D341Med (cell line): Measurements from ENCODE around the gene THOC2.
"Not testable (repeated sequence)": the region's sequence is repeated elsewhere in the genome, so short reads cannot be mapped to it uniquely, and the experiment has no call there.

ENCODE experiments used
- DNase-seq: peaks from one replicate; pipeline ENCODE4 v3.0.0; 2012; ENCODE audit warnings: low spot score

Gene THOC2

GRCh38 chrX:123675154-123675553 is 57.7 kb downstream of the THOC2 start:
- DNase-seq, result no peak

GRCh38 chrX:123673813-123674212 is 59.0 kb downstream of the THOC2 start:
- DNase-seq, result no peak

- no peak for DNase-seq
Measured at GRCh38 chrX:123665197-123665596, 67.7 kb downstream of the THOC2 start.

GRCh38 chrX:123664467-123665167 is 68.2 kb downstream of the THOC2 start:
- DNase-seq, result not testable (repeated sequence)

- DNase-seq, result not testable (repeated sequence)
Measured at GRCh38 chrX:123663720-123664119, 69.1 kb downstream of the THOC2 start.

- DNase-seq, result not testable (repeated sequence)
Measured at GRCh38 chrX:123656507-123656906, 76.3 kb downstream of the THOC2 start.

GRCh38 chrX:123648811-123649181 is 84.1 kb downstream of the THOC2 start:
- DNase-seq, result not testable (repeated sequence)

GRCh38 chrX:123648028-123648810 is 84.6 kb downstream of the THOC2 start:
- peak; percentile 46 for DNase-seq

GRCh38 chrX:123647244-123647643 is 85.6 kb downstream of the THOC2 start:
- DNase-seq, result no peak

GRCh38 chrX:123629502-123629901 is 103.3 kb downstream of the THOC2 start:
- no peak for DNase-seq

GRCh38 chrX:123626962-123627361 is 105.9 kb downstream of the THOC2 start:
- no peak for DNase-seq

GRCh38 chrX:123625952-123626351 is 106.9 kb downstream of the THOC2 start:
- no peak for DNase-seq

GRCh38 chrX:123625477-123625876 is 107.4 kb downstream of the THOC2 start:
- DNase-seq, result no peak

GRCh38 chrX:123617007-123617406 is 115.8 kb downstream of the THOC2 start:
- DNase-seq, result no peak

GRCh38 chrX:123610915-123611314 is 121.9 kb downstream of the THOC2 start:
- no peak for DNase-seq

- no peak for DNase-seq
Measured at GRCh38 chrX:123607806-123608205, 125.0 kb downstream of the THOC2 start.

- DNase-seq, result no peak
Measured at GRCh38 chrX:123607270-123607669, 125.6 kb downstream of the THOC2 start.

GRCh38 chrX:123603491-123603890 is 129.4 kb downstream of the THOC2 start:
- DNase-seq, result no peak

GRCh38 chrX:123601437-123601836 is 131.4 kb downstream of the THOC2 start:
- no peak for DNase-seq

- no peak for DNase-seq
Measured at GRCh38 chrX:123600181-123600580, 132.7 kb downstream of the THOC2 start.

GRCh38 chrX:123590842-123591486 is 141.9 kb downstream of the THOC2 start:
- DNase-seq, result no peak

GRCh38 chrX:123588723-123589122 is 144.1 kb downstream of the THOC2 start:
- DNase-seq, result no peak

- DNase-seq, result no peak
Measured at GRCh38 chrX:123581586-123581985, 151.3 kb downstream of the THOC2 start.
